NT2/D1 (cell line): ENCODE data around the gene TMEM117.

ENCODE experiments used
- SUZ12 ChIP-seq: IDR thresholded peaks from 2 replicates; pipeline ENCODE4 v1.6.1; 2011; ENCODE audit not compliant: insufficient read length, insufficient read depth; ENCODE audit errors: extremely low read depth
- YY1 ChIP-seq: IDR thresholded peaks from 2 replicates; pipeline ENCODE4 v1.6.1; 2011; ENCODE audit not compliant: insufficient read length, insufficient read depth

DNA sequence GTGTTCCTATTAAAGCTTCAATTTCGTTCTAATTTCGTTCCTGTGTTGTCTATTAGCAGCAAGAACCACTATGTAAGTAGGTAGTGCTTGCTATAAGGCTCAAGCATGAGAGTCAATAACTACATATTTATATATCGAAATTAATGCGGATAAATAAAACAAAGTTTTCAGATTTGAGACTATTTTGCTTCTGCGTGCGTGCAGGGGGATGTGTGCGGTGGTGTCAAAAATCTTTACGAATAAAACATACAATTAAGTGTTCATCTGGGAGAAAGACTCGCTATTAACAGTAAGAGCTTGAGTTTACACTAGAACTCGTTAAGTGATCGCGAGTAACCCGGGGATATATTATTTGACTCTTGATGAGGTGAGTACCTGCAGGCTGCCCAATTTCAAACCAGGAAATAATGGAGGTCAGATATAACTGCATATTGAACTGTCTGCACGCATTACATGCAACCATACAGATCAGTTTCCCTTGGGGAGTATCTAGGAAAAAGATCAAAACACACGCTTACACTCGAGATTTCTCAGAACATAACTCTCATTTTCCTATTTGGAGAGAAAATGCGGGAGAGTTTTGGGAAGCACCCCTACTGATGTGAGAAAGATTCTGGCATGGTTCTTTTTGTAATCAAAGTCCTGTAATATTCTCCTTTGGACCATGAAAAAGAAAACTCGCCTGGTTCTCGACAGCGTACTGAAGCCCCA, 30.6 kb upstream of the TMEM117 start:
- TF ChIP-seq YY1 (no peak), SUZ12 (no peak)
